ENCODE results near the gene CYSRT1. TPM values are rescaled to one million over a fixed set of nuclear protein-coding genes. Genes with fewer than 3 reads are reported as not detected.

The CYSRT1 gene
- total RNA-seq (2014; rRNA removed; shearing (Covaris generic)), result 0.21 and 0.59 TPM in 2 replicates
- polyA plus RNA-seq (2015; cell fraction: cytosol; rRNA removed), result 1.00 and 1.5 TPM in 2 replicates
- 0.23 TPM in 1 of 2 replicates, not detected in the other for polyA plus RNA-seq (2015; cell fraction: nucleus; rRNA removed)

GRCh38 chr9:137224830-137225694 lies at the start of gene CYSRT1:
Gene CYSRT1 (plus strand): TSS chr9:137225174. CDS start chr9:137225622, 448 bp downstream.
- in situ Hi-C loops (cut with HindIII; ENCODE audit: low pct_unique_long_range_greater_than_20kb, low sequenced_read_pairs), result no loop called here
- no peak for DNase-seq (ENCODE audit: low read depth, low spot score)

GRCh38 chr9:137175345-137175961 lies 49.5 kb upstream of the CYSRT1 start:
- in situ Hi-C loops (cut with HindIII; ENCODE audit: low pct_unique_long_range_greater_than_20kb, low sequenced_read_pairs), result no loop called here

GRCh38 chr9:137176302-137177182 lies 48.4 kb upstream of the CYSRT1 start:
- DNase-seq (ENCODE audit: low read depth, low spot score), result peak; percentile 78
- in situ Hi-C loops (cut with HindIII; ENCODE audit: low pct_unique_long_range_greater_than_20kb, low sequenced_read_pairs), result no loop called here

More at GRCh38 chr9:137175345-137175961, 49.5 kb upstream of the CYSRT1 start:
- no peak for DNase-seq (ENCODE audit: low read depth, low spot score)

- in situ Hi-C loops (cut with HindIII; ENCODE audit: low pct_unique_long_range_greater_than_20kb, low sequenced_read_pairs), result no loop called here
- DNase-seq (ENCODE audit: low read depth, low spot score), result no peak
Measured at GRCh38 chr9:137178201-137178938, 46.6 kb upstream of the CYSRT1 start.

- in situ Hi-C loops (cut with HindIII; ENCODE audit: low pct_unique_long_range_greater_than_20kb, low sequenced_read_pairs), result no loop called here
- no peak for DNase-seq (ENCODE audit: low read depth, low spot score)
Measured at GRCh38 chr9:137178939-137179630, 45.9 kb upstream of the CYSRT1 start.

- DNase-seq (ENCODE audit: low read depth, low spot score), result no peak
- in situ Hi-C loops (cut with HindIII; ENCODE audit: low pct_unique_long_range_greater_than_20kb, low sequenced_read_pairs), result no loop called here
Measured at GRCh38 chr9:137179761-137180160, 45.2 kb upstream of the CYSRT1 start.

GRCh38 chr9:137180491-137180890 lies 44.5 kb upstream of the CYSRT1 start:
- no peak for DNase-seq (ENCODE audit: low read depth, low spot score)
- in situ Hi-C loops (cut with HindIII; ENCODE audit: low pct_unique_long_range_greater_than_20kb, low sequenced_read_pairs), result no loop called here

- no peak for DNase-seq (ENCODE audit: low read depth, low spot score)
Measured at GRCh38 chr9:137181680-137182079, 43.3 kb upstream of the CYSRT1 start.

GRCh38 chr9:137182836-137183235 lies 42.1 kb upstream of the CYSRT1 start:
- in situ Hi-C loops (cut with HindIII; ENCODE audit: low pct_unique_long_range_greater_than_20kb, low sequenced_read_pairs), result no loop called here
- no peak for DNase-seq (ENCODE audit: low read depth, low spot score)

More at GRCh38 chr9:137181680-137182079, 43.3 kb upstream of the CYSRT1 start:
- in situ Hi-C loops (cut with HindIII; ENCODE audit: low pct_unique_long_range_greater_than_20kb, low sequenced_read_pairs), result no loop called here

- DNase-seq (ENCODE audit: low read depth, low spot score), result no peak
- in situ Hi-C loops (cut with HindIII; ENCODE audit: low pct_unique_long_range_greater_than_20kb, low sequenced_read_pairs), result no loop called here
Measured at GRCh38 chr9:137183980-137184595, 40.9 kb upstream of the CYSRT1 start.

GRCh38 chr9:137184881-137185660 lies 39.9 kb upstream of the CYSRT1 start:
- no peak for DNase-seq (ENCODE audit: low read depth, low spot score)
- in situ Hi-C loops (cut with HindIII; ENCODE audit: low pct_unique_long_range_greater_than_20kb, low sequenced_read_pairs), result no loop called here

GRCh38 chr9:137185921-137186320 lies 39.1 kb upstream of the CYSRT1 start:
- no peak for DNase-seq (ENCODE audit: low read depth, low spot score)
- in situ Hi-C loops (cut with HindIII; ENCODE audit: low pct_unique_long_range_greater_than_20kb, low sequenced_read_pairs), result no loop called here

- in situ Hi-C loops (cut with HindIII; ENCODE audit: low pct_unique_long_range_greater_than_20kb, low sequenced_read_pairs), result no loop called here
- no peak for DNase-seq (ENCODE audit: low read depth, low spot score)
Measured at GRCh38 chr9:137186385-137186784, 38.6 kb upstream of the CYSRT1 start.

GRCh38 chr9:137187386-137187785 lies 37.6 kb upstream of the CYSRT1 start:
- in situ Hi-C loops (cut with HindIII; ENCODE audit: low pct_unique_long_range_greater_than_20kb, low sequenced_read_pairs), result no loop called here
- DNase-seq (ENCODE audit: low read depth, low spot score), result no peak

GRCh38 chr9:137188086-137188489 lies 36.9 kb upstream of the CYSRT1 start:
- in situ Hi-C loops (cut with HindIII; ENCODE audit: low pct_unique_long_range_greater_than_20kb, low sequenced_read_pairs), result no loop called here
- DNase-seq (ENCODE audit: low read depth, low spot score), result no peak
